ENCODE data around the gene LMBRD2.

The LMBRD2 gene

DNA sequence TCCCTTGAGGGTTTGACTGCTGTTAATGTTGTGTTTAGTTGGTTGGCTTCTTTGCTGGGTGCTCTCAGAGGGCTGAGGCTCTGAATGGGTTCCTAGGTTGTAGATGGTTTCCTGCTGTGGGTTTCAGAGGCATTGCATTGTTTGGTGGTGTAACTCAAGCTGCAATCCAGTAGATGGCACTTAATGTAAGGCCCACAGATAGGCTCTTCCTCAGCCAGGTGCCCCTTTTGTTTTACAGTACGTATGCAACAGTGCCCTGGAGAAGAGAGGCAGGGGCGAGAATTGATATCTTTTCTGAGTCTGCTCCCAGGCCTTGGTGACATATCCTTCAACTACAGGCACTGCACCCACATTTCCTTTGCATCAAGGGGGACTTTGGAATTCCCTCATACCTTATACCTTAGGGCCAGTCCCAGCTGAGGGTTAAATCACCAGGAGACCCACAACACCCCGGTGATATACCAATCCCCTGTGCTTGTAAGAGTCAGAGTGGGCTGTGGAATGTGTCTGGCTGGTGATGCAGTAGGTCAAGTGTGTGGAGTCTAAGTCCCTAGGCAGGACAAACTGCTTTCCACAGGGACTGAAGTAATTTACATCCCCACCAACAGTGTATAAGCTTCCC is 78.0 kb downstream of the LMBRD2 start:
- Histone ChIP-seq H3K9me3 (no peaks in the 10 kb centered on the region), H3K4me2 (peak overlapping the region; percentile 39; the same call in 1 of the 2 replicates), H3K4me1 (peaks cover 36% of the 10 kb centered on the region), H3K27me3 (no peaks in the 10 kb centered on the region), H3K36me3 (no peaks in the 10 kb centered on the region), H4K20me1 (no peaks in the 10 kb centered on the region), H3K9ac (no peak overlapping the region), H3K27ac (no peak overlapping the region), H3K4me3 (no peak overlapping the region)
- no peak for TF ChIP-seq Cebpa-rat (IDR thresholded peaks at IDR 0.05)

- TF ChIP-seq Cebpa-rat (IDR thresholded peaks at IDR 0.05), result no peak
- no peaks in the 10 kb centered on the region for H4K20me1 ChIP-seq
- peak overlapping the region; percentile 25; the same call in 1 of the 2 replicates for H3K4me3 ChIP-seq
- 0 out of 2 replicates have a peak overlapping the region, but pooled peaks have one; percentile 25 for H3K9ac ChIP-seq
- no peaks in the 10 kb centered on the region for H3K27me3 ChIP-seq
- H3K4me2 ChIP-seq, result peak overlapping the region; percentile 63
- 0 out of 2 replicates have a peak overlapping the region, but pooled peaks have one; percentile 10 for H3K27ac ChIP-seq
- H3K9me3 ChIP-seq, result no peaks in the 10 kb centered on the region
- H3K4me1 ChIP-seq, result peaks cover 47% of the 10 kb centered on the region
- H3K36me3 ChIP-seq, result no peaks in the 10 kb centered on the region
These were observed 80.8 kb downstream of the LMBRD2 start for GRCh38 chr5:36070687-36071571.

DNA sequence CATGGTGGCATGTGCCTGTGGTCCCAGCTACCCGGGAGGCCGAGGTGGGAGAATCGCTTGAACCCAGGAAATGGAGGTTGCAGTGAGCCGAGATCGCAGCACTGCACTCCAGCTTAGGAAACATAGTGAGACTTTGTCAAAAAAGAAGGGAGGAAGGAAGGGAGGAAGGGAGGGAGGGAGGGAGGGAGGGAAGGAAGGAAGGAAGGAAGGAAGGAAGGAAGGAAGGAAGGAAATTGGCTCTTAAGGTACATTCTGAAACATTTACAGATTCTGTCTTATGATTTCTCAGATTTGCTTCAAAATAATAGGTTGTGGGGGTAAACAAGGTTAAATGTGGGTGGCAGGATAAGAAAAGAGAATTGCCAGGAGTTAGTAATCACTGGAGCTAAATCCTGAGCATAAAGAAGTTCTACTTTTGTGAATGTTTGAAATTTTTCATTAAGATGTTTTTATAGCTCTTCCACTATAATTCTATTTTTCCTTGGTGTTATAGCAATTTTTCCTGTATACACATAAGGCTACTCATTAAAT is 82.9 kb downstream of the LMBRD2 start:
- TF ChIP-seq Cebpa-rat (IDR thresholded peaks at IDR 0.05), result no peak
- H4K20me1 ChIP-seq, result no peaks in the 10 kb centered on the region
- no peak overlapping the region for H3K27ac ChIP-seq
- no peak overlapping the region for H3K9ac ChIP-seq
- H3K4me3 ChIP-seq, result no peak overlapping the region
- H3K9me3 ChIP-seq, result peaks cover under 1% of the 10 kb centered on the region; the same call in 1 of the 2 replicates
- H3K27me3 ChIP-seq, result no peaks in the 10 kb centered on the region
- no peak overlapping the region for H3K4me2 ChIP-seq
- H3K36me3 ChIP-seq, result peaks cover 8% of the 10 kb centered on the region; the same call in 1 of the 2 replicates
- H3K4me1 ChIP-seq, result peaks cover 65% of the 10 kb centered on the region

DNA sequence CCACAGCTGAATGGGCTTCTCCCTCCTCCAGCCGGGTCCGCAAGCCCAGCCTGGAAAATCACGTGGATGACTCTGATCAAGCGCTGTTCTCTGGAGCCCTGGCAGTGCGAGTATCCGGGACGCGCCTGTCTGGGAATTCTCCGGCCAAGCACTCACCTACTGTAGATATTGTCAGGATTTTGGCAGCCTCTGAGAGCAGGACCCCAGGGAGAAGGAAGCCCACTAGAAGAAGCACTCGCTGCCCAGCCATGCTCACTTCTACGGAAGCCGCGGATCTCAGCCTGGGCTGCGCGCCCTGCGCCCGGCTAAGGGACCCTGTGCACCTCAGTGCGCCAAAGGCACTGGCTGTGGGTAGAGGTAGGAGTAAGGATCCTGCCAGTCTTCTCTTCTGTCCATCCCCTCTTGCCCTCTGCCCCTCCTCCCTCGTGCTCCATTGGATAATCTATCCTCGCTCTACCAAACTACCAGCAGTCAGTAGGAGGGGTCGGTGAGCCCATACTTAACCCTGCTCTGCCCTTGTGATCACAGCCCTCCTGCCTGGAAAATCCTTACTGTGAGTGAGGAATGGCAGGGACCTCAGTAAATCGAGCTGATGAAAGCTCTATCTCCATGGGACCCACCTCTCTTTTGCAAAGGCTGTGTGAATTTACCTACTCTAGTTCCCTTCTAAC is 85.0 kb downstream of the LMBRD2 start, which contains the start of gene UGT3A2:
UGT3A2 (minus strand) TSS at position 343 of the 671 bp plus-strand sequence; CDS start at position 250, 93 bp downstream.
- H3K4me3 ChIP-seq, result peak within 1 kb of the TSS; percentile 79
- peak within 1 kb of the TSS; percentile 93 for H3K4me2 ChIP-seq
- no peak for TF ChIP-seq Cebpa-rat (IDR thresholded peaks at IDR 0.05)
- H3K9ac ChIP-seq, result peak within 1 kb of the TSS; percentile 84
- no peaks in the 10 kb centered on the region for H4K20me1 ChIP-seq
- H3K27me3 ChIP-seq, result no peaks in the 10 kb centered on the region
- peaks cover 57% of the 10 kb centered on the region for H3K4me1 ChIP-seq
- H3K36me3 ChIP-seq, result peaks cover 23% of the 10 kb centered on the region
- peaks cover 15% of the 10 kb centered on the region for H3K9me3 ChIP-seq
- peak within 1 kb of the TSS; percentile 84 for H3K27ac ChIP-seq

- peaks cover 15% of the 10 kb centered on the region for H3K9me3 ChIP-seq
- peaks cover 23% of the 10 kb centered on the region for H3K36me3 ChIP-seq
- peaks cover 51% of the 10 kb centered on the region for H3K4me1 ChIP-seq
- TF ChIP-seq Cebpa-rat (IDR thresholded peaks at IDR 0.05), result no peak
- peak overlapping the region; percentile 84 for H3K27ac ChIP-seq
- H3K9ac ChIP-seq, result peak overlapping the region; percentile 84
- no peaks in the 10 kb centered on the region for H3K27me3 ChIP-seq
- H3K4me3 ChIP-seq, result peak overlapping the region; percentile 79
- peak overlapping the region; percentile 93 for H3K4me2 ChIP-seq
- no peaks in the 10 kb centered on the region for H4K20me1 ChIP-seq
These were observed 85.6 kb downstream of the LMBRD2 start for GRCh38 chr5:36066001-36066539.

- Histone ChIP-seq H3K36me3 (peaks cover 23% of the 10 kb centered on the region), H3K9ac (peak overlapping the region; percentile 78), H3K4me2 (peak overlapping the region; percentile 89), H3K4me1 (peaks cover 78% of the 10 kb centered on the region), H3K9me3 (peaks cover 15% of the 10 kb centered on the region), H3K4me3 (peak overlapping the region; percentile 51), H3K27ac (peak overlapping the region; percentile 87), H3K27me3 (no peaks in the 10 kb centered on the region), H4K20me1 (no peaks in the 10 kb centered on the region)
- TF ChIP-seq Cebpa-rat (IDR thresholded peaks at IDR 0.05), result no peak
These were observed 91.2 kb downstream of the LMBRD2 start for GRCh38 chr5:36060420-36060887.

- H3K27ac ChIP-seq, result peak overlapping the region; percentile 87
- no peaks in the 10 kb centered on the region for H3K27me3 ChIP-seq
- no peak for TF ChIP-seq Cebpa-rat (IDR thresholded peaks at IDR 0.05)
- H3K36me3 ChIP-seq, result peaks cover 23% of the 10 kb centered on the region
- peak overlapping the region; percentile 51 for H3K4me3 ChIP-seq
- peak overlapping the region; percentile 89 for H3K4me2 ChIP-seq
- H4K20me1 ChIP-seq, result no peaks in the 10 kb centered on the region
- H3K4me1 ChIP-seq, result peaks cover 78% of the 10 kb centered on the region
- peak overlapping the region; percentile 78 for H3K9ac ChIP-seq
- H3K9me3 ChIP-seq, result peaks cover 15% of the 10 kb centered on the region
These were observed 91.9 kb downstream of the LMBRD2 start for GRCh38 chr5:36059571-36060419.

DNA sequence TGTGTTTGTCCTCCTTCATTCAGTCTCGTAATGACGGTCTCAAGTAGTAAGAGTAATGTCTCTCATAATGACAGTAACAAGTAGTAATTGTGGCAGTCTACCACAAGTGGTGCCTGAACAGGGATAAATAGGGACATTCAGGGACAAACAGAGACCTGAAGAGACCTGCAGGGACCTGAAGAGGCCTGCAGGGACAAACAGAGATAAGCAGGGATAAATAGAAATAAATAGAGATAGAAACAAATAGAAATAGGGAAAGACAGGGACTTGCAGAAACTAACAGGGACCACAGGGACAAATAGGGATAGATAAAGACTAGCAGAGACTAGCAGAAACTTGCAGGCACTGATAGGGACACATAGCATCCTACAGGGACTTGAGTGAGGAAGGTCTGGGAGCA is 92.9 kb downstream of the LMBRD2 start:
- Histone ChIP-seq H3K9ac (peak overlapping the region; percentile 78), H3K9me3 (peaks cover 14% of the 10 kb centered on the region), H3K27me3 (no peaks in the 10 kb centered on the region), H3K4me2 (peak overlapping the region; percentile 89), H4K20me1 (no peaks in the 10 kb centered on the region), H3K36me3 (peaks cover 18% of the 10 kb centered on the region), H3K27ac (peak overlapping the region; percentile 87), H3K4me3 (peak overlapping the region; percentile 51), H3K4me1 (peaks cover 78% of the 10 kb centered on the region)
- no peak for TF ChIP-seq Cebpa-rat (IDR thresholded peaks at IDR 0.05)

All from BLaER1 (cell line).